ENCODE results near the gene TXN. TPM values are rescaled to one million over a fixed set of nuclear protein-coding genes. Genes with fewer than 3 reads are reported as not detected.

TXN gene
- total and polyA plus RNA-seq, 2 of the 4 experiments (the other 2 are of a cell fraction) = 277 to 578 TPM

GRCh38 chr9:110255034-110255462, 1.3 kb downstream of the TXN start:
- POLR2A ChIA-PET (ENCODE audit: unreplicated experiment) = no interaction called here
- H3K27ac ChIP-seq (ENCODE audit: insufficient read depth, low read length) = peak overlapping the region; percentile 85
- H2BK15ac ChIP-seq (ENCODE audit: low read depth, low read length) = no peak overlapping the region
- H3K79me1 ChIP-seq (ENCODE audit: low read depth in 1 of 2, low read length in 2 of 2) = peaks cover 11 to 55% of the 10 kb centered on the region in 2 experiments; a peak in 2 of 4 replicates
- H2AK5ac ChIP-seq (ENCODE audit: low read depth, low read length) = peak overlapping the region; percentile 54; the same call in 1 of the 2 replicates
- H3K56ac ChIP-seq (ENCODE audit: extremely low read depth, insufficient read depth, low read length) = peak overlapping the region; percentile 62
- H3K36me3 ChIP-seq (ENCODE audit: control insufficient read depth, insufficient read depth, low read length) = no peaks in the 10 kb centered on the region
- H3K4me3 ChIP-seq (ENCODE audit: insufficient read depth, low read depth, low read length) = peak overlapping the region; percentile 71
- H4K20me1 ChIP-seq (ENCODE audit: insufficient read depth, low read length) = peaks cover 55% of the 10 kb centered on the region
- H4K8ac ChIP-seq (ENCODE audit: low read depth in 2 of 2, low read length in 2 of 2) = peak overlapping the region; percentile 16 to 72; a peak in 2 of 4 replicates
- TF ChIP-seq CHD1 (IDR thresholded peaks at IDR 0.05; ENCODE audit: low read depth, low read length) = no peak; the same call in 1 of the 2 replicates
- no peak for TF ChIP-seq SMC3 (IDR thresholded peaks at IDR 0.05; ENCODE audit: low read depth, low read length)
- no peak for TF ChIP-seq BHLHE40 (IDR thresholded peaks at IDR 0.05; ENCODE audit: low read depth, low read length)
- TF ChIP-seq USF2 (IDR thresholded peaks at IDR 0.05; ENCODE audit: low read depth, low read length) = no peak
- TF ChIP-seq, protein P1, sequence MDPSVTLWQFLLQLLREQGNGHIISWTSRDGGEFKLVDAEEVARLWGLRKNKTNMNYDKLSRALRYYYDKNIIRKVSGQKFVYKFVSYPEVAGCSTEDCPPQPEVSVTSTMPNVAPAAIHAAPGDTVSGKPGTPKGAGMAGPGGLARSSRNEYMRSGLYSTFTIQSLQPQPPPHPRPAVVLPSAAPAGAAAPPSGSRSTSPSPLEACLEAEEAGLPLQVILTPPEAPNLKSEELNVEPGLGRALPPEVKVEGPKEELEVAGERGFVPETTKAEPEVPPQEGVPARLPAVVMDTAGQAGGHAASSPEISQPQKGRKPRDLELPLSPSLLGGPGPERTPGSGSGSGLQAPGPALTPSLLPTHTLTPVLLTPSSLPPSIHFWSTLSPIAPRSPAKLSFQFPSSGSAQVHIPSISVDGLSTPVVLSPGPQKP (IDR thresholded peaks at IDR 0.05; ENCODE audit: borderline replicate concordance, low read depth, low read length) = no peak
- no peak for TF ChIP-seq MAZ (IDR thresholded peaks at IDR 0.05; ENCODE audit: borderline replicate concordance, low read depth, low read length)
- TF ChIP-seq FOS (IDR thresholded peaks at IDR 0.05; ENCODE audit: low read depth, low read length) = no peak
- no peak for TF ChIP-seq RAD21 (IDR thresholded peaks at IDR 0.05; ENCODE audit: low read length)
- TF ChIP-seq RCOR1 (IDR thresholded peaks at IDR 0.05; ENCODE audit: insufficient replicate concordance, low read length) = no peak
- TF ChIP-seq MAFK (IDR thresholded peaks at IDR 0.05; ENCODE audit: low read depth, low read length) = no peak
- TF ChIP-seq RFX5 (IDR thresholded peaks at IDR 0.05; ENCODE audit: low read depth, low read length) = no peak
- no peak for TF ChIP-seq POLR2A (IDR thresholded peaks at IDR 0.05; ENCODE audit: low read depth, low read length)
- no peak for TF ChIP-seq NFE2L2 (IDR thresholded peaks at IDR 0.05; ENCODE audit: low read depth, low read length)
- intact Hi-C loops (cut with micrococcal nuclease) (loop anchor here (5.0 to 10.0 kb wide), 6 partner anchors 97 to 367 kb away; partner anchors contain the start of gene SVEP1), dilution Hi-C loops (cut with HindIII; ENCODE audit: low sequenced_read_pairs, unreplicated experiment) (no loop called here), in situ Hi-C loops (cut with MboI; ENCODE audit: low sequenced_read_pairs) (no loop called here)
- peaks cover 6% of the 10 kb centered on the region; the same call in 1 of the 2 replicates for H3K9me1 ChIP-seq (ENCODE audit: insufficient read depth, low read length)
- CTCF ChIA-PET = no interaction called here
- H3K9ac ChIP-seq (ENCODE audit: low read depth, low read length) = peak overlapping the region; percentile 90
- peak overlapping the region; percentile 95 for H2AFZ ChIP-seq (replicated peaks; ENCODE audit: low read length, poor library complexity)
- DNase-seq (no peak), ATAC-seq (ENCODE audit: low read depth) (peak; percentile 0; the same call in 1 of the 2 replicates)
- H3K23ac ChIP-seq (ENCODE audit: low read depth, low read length) = peak overlapping the region; percentile 84
- no peak overlapping the region for H3K18ac ChIP-seq (ENCODE audit: low read depth, low read length)
- peak overlapping the region; percentile 88 for H2BK5ac ChIP-seq (ENCODE audit: low read depth, low read length, poor library complexity, severe bottlenecking)
- peak overlapping the region; percentile 2; the same call in 1 of the 2 replicates for H4K91ac ChIP-seq (ENCODE audit: insufficient read depth, low read depth, low read length)
- H3K4me1 ChIP-seq (ENCODE audit: control insufficient read depth, insufficient read depth, low read length) = peaks cover 10% of the 10 kb centered on the region
- 0% methylated on average over 1 of the region's 17 CpGs; no CpG with 5 or more reads in 1 of the 2 experiments for WGBS, 2 experiments (ENCODE audit: extremely low coverage in 2 of 2, insufficient read length in 1 of 2)
- no peaks in the 10 kb centered on the region for H3K9me3 ChIP-seq (ENCODE audit: control insufficient read depth, insufficient read depth, low read length)
- BruUV-seq (replicated peaks) = no TSS peak
- no peak overlapping the region for H2BK20ac ChIP-seq (ENCODE audit: low read depth, low read length)
- peak overlapping the region; percentile 97 for H2AK9ac ChIP-seq (replicated peaks; ENCODE audit: low read depth, low read length, poor library complexity)
- peak overlapping the region; percentile 82 for H3K4ac ChIP-seq (ENCODE audit: low read depth, low read length)
- no peak overlapping the region for H4K5ac ChIP-seq (ENCODE audit: low read depth, low read length)
- H3K14ac ChIP-seq (replicated peaks; ENCODE audit: low read depth, low read length) = peak overlapping the region; percentile 84
- peak overlapping the region; percentile 44; the same call in 1 of the 2 replicates for H2BK120ac ChIP-seq (ENCODE audit: low read depth, low read length)
- no peaks in the 10 kb centered on the region for H3K27me3 ChIP-seq (ENCODE audit: control insufficient read depth, insufficient read depth, low read length)
- peak overlapping the region; percentile 84 for H3K4me2 ChIP-seq (ENCODE audit: low read depth, low read length)

Data from IMR-90 (cell line).